ENCODE measurements around the gene SECTM1. TPM values are rescaled to one million over a fixed set of nuclear protein-coding genes. Genes with fewer than 3 reads are reported as not detected.

Gene SECTM1
- total and polyA plus RNA-seq, 9 of the 15 experiments (the other 6 are each of a cell fraction or from before 2014, with no cell fraction given) = 0.11 to 0.46 (median 0.18) TPM; not detected in 6

DNA sequence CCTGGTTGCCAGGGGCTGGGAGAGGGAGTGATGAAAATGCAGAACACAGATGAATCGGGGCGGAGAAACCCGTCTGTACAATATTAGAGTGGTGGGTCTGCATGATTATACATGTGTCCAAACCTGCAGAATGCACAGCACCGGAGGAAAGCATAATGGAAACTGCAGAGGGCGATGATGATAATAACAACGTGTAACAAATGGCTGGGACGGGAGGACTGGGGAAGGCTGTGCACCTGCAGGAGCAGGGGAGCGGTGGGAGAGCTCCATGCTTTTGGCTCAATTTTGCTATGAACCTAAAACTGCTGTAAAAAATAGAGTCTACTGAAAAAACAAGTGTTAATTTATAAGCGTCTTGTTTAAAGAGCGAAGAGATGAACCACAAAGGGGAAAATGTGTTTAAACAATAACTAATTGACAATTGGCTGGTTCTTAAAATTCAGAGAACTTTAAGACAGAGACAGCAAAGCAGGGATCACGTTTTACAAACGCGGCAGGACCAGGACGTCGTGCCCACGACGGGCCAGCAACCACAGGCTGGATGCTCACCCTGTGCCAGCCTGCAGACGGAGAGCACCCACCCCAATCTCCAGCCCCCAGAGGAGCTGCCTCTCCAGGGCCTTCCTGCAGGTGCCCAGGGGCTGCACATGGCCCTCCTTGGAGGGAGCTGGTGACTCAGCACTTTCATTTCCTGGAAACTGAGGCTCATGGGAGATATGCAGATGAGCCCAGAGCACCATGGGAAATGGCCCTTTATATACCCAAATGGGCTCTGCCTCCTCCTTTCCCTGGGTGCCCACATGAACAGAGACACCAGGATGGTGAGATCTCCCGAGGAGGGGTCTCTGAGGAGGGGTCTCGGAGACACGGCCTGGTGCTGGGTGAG is 25.1 kb upstream of the SECTM1 start, which contains the start of gene TEX19 (continued):
- no peak for TF ChIP-seq HNRNPLL (IDR thresholded peaks at IDR 0.05; ENCODE audit: low read depth, low read length, poor library complexity, severe bottlenecking)
- peak; percentile 79 for TF ChIP-seq ZNF143 (CRISPR knock-in tag; IDR thresholded peaks at IDR 0.05)
- no peak for TF ChIP-seq MCM3 (IDR thresholded peaks at IDR 0.05)
- TF ChIP-seq POLR2G (IDR thresholded peaks at IDR 0.05; ENCODE audit: low read depth, low read length) = no peak
- TF ChIP-seq EWSR1 (IDR thresholded peaks at IDR 0.05; ENCODE audit: borderline replicate concordance, low read depth, partially characterized antibody) = no peak
- TF ChIP-seq ETV6 (IDR thresholded peaks at IDR 0.05; ENCODE audit: borderline replicate concordance in 1 of 2, low read depth in 2 of 2, low read length in 1 of 2) = no peak
- TF ChIP-seq ETV6 (CRISPR knock-in tag; IDR thresholded peaks at IDR 0.05; ENCODE audit: borderline replicate concordance) = peak; percentile 49; the same call in 1 of the 2 replicates
- TF ChIP-seq KHSRP (IDR thresholded peaks at IDR 0.05) = no peak
- peak; percentile 50; the same call in 1 of the 2 replicates for TF ChIP-seq ZNF224 (CRISPR knock-in tag; IDR thresholded peaks at IDR 0.05)
- no peak for TF ChIP-seq SNIP1 (IDR thresholded peaks at IDR 0.05; ENCODE audit: low read depth)
- no peak for TF ChIP-seq KLF10 (CRISPR knock-in tag; IDR thresholded peaks at IDR 0.05)
- TF ChIP-seq ARHGAP35 (IDR thresholded peaks at IDR 0.05; ENCODE audit: partially characterized antibody) = no peak
- peak in 1 of 2 experiments; percentile 84; a peak in 2 of 4 replicates for TF ChIP-seq TEAD1 (CRISPR knock-in tag; IDR thresholded peaks at IDR 0.05)
- TF ChIP-seq ZNF592 (IDR thresholded peaks at IDR 0.05) = peak; percentile 92
- TF ChIP-seq, protein P1, sequence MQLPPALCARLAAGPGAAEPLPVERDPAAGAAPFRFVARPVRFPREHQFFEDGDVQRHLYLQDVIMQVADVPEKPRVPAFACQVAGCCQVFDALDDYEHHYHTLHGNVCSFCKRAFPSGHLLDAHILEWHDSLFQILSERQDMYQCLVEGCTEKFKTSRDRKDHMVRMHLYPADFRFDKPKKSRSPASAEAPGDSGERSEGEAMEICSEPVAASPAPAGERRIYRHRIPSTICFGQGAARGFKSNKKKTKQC (CRISPR knock-in tag; IDR thresholded peaks at IDR 0.05) = peak; percentile 96
- no peak for TF ChIP-seq ZNF184 (CRISPR knock-in tag; IDR thresholded peaks at IDR 0.05)
- TF ChIP-seq GTF2E2 (tag; IDR thresholded peaks at IDR 0.05) = no peak
- TF ChIP-seq HMG20B (CRISPR knock-in tag; IDR thresholded peaks at IDR 0.05) = no peak
- 0 out of 2 replicates have a peak, but pooled peaks have one; percentile 28 for TF ChIP-seq ZNF766 (CRISPR knock-in tag; conservative IDR thresholded peaks at IDR 0.05)
- TF ChIP-seq RBFOX2 (IDR thresholded peaks at IDR 0.05; ENCODE audit: low read depth, low read length) = peak; percentile 38; the same call in 1 of the 2 replicates
- peak; percentile 46; the same call in 1 of the 2 replicates for TF ChIP-seq ARID1B (IDR thresholded peaks at IDR 0.05)
- no peak for TF ChIP-seq HOXB6 (CRISPR knock-in tag; IDR thresholded peaks at IDR 0.05; ENCODE audit: borderline replicate concordance)
- no peak for TF ChIP-seq TAF1 (IDR thresholded peaks at IDR 0.05; ENCODE audit: control insufficient read depth, extremely low read depth, insufficient read depth, low read length, severe bottlenecking)
